NCI-H2171 (cell line): ENCODE data around the gene ZNF764.
A peak's percentile ranks its signal among the peaks of the same experiment; 100 is the strongest.
"Not testable (repeated sequence)": the region's sequence is repeated elsewhere in the genome, so short reads cannot be mapped to it uniquely, and the experiment has no call there.

Experiments
- DNase-seq: peaks from one replicate; lab custom pipeline; 2025; lab: John Stamatoyannopoulos, UW

Gene ZNF764

DNA sequence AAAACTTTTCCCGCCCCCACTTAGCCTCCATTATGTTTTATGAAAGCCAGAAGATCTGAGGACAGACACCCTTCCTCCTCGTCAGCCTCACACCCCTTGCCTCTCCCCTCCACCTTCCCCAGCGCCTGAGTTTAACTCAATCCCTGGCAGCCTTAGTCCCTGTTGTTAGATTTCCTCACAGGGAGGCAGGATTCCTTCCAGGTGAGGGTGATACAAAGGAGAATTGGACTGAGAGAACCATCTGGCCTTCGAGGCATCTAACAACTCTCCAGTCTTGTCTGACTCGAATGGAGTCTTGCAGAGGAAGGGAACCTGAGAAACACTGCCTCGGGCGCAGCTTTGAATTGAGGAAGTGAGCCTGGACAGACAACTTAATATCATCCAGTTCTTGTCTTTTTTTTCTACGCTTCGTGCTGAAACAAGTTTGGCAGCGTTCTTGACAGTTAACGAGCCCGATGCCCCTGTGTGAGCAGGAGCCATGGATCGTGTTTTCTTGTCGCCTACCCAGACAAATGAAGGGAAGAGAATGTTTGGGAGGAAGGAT is 30.5 kb downstream of the ZNF764 start:
- no peak for DNase-seq

DNA sequence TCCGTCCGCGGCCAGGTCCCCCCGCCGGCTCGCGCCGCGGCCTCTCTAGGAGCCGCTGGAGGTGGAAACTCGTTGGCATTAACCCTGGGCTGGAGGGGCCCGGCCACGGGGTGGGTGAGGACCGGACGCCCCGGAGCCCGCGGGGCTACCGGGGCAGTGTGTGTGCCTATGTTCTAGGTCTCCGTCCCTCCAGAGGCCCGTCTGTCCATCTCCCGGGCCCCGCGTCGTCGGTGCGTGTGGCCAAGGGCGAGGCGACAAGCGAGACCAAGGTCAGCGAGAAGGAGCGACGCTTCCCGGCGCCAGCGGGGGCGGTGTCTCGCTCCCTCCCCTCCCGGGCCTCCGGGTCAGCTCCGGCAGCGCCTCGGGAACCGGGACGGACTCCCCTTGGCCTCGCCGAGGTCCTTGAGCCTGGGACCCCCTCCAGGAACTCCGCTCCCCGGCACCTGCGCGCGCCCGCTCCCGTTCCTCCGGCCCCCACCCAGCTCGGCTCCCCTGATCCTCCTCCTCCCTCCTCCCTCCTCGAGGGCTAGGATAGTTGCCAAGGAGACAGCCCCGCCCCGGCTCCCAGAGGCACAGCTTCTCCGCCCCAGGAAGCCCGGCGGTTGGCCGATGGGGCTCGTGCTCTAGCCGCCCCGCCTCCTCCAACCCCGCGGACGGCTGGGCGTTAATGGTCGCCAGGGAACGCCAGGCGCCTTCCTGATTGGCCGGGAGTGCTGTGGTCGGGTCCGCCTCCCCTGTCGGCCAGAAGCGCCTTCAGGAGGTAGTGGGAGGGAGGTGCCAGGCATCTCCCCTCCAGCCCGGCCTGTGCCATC is 31.1 kb downstream of the ZNF764 start:
- DNase-seq, result peak; percentile 98

DNA sequence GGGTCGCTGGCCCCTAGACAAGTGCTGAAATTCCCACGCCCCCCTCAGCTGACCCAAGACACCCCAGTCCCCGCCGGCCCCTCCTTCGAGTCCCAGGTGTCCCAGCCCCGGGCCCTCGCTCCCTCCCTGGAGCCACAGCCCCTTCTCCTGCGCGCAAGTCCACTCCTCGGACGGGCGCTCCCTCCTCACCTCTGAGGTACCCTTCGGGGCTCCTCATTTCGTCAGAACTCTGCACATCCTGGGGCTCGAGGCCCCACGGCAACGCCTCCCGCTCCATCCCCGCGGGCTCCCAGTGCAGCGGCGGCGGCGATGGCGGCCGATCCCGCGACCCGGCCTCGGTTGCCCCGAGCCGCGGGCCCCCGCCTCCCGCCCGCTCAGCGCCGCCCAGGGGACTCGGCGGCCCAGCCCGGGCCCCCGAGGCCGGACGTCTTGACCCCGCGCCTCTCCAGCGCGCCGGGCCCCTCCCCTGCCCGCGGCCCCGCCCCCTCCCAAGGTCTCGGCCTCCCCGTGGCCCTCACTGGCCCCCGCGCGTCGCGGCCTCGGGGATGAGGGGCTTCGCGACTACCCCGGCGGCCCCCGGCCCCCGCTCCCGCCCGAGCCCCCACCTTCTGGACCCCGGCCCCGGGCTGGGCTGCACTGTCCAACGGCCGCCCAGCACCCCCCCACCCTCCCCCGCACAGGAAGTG is 31.9 kb downstream of the ZNF764 start, which contains the start of gene ZNF768:
ZNF768 (minus strand) TSS at position 430 of the 686 bp plus-strand sequence; CDS start at position 277, 153 bp downstream.
- no peak for DNase-seq

DNA sequence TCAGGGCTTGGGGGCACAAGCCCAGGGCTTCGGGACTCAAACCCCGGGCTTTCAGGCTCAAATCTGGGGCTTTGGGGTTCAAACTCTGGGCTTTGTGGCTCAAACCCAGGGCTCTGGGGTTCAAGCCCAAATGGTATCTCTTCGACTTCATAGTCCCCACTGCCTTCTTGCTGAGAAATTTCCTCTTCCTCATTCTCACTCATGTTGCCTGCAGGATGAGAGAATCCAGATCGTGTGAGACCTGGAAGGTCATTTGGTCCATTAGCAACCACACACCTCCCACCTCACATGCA is 32.4 kb downstream of the ZNF764 start:
- no peak for DNase-seq

DNA sequence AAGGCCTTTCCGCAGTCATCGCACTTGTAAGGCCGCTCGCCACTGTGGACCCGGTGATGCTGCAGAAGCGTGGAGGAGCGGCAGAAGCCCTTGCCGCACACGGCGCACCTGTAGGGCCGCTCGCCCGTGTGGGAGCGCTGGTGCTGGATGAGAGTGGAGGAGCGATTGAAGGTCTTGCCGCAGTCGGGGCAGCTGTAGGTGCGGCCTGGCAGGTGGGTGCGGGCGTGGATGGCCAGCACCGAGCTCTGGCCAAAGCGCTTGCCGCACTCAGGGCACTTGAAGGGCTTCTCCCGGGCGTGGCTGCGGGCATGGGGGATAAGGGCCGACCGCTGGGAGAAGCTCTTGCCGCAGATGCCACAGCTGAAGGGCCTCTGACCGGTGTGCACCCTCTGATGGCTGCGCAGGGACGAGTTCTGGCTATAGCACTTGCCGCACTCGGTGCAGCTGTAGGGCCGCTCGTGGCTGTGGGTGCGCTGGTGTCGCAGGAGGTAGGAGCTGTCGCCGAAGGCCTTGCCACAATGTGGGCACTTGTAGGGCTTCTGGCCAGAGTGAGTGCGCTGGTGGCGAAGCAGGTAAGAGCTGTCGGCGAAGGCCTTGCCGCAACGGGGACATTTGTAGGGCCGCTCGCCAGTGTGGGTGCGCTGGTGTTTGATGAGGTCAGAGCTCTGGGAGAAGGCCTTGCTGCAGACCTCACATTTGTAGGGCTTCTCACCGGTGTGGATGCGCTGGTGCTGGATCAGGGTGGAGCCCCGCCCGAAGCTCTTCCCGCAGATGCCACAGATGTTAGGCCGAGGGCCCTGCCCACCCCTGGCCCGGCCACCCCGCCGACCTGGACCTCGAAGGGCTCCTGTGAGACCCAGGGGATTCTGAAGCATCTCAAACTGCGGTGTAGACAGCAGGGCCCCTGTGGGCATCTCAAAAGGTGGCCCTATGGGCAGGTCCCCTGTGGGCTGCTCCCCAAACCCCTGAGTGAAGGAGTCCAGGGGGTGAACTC is 33.3 kb downstream of the ZNF764 start:
- no peak for DNase-seq

DNA sequence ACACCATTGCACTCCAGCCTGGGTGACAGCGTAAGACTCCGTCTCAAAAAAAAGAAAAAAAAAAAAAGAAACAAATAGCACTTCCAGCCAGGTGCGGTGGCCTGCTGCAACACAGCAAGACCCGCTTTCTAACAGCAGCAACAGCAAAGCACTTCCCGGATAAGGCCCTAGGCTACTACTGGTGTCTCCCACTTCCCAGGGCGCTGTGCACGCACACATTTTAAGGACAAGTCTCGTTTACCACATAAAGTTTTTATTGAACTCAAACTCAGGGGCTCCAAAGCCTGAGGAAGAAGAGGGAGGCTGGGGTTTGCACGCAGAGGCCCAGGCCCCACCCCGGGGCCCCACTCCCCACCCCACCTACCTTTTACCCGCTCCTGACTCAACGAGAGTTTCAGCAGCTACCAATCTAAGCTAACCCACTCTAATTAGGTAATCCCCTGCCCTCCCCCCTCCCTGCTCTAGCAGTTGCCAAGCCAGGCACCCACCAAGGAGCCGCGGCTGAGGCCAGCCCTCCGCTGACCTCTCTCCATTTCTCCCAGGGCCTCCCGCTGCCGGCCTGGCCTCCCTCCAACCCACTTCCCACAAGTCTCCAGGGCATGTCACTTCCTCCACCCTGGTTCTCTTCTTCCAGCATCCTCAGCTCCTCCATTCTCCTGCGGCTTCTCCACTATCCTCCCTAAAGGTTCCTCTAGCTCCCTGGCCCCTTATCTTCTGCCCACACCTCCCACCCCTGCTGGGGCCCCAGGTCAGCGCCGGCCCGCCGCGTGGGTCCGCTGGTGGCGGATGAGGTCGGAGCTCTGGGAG is 34.2 kb downstream of the ZNF764 start:
- DNase-seq, result no peak

DNA sequence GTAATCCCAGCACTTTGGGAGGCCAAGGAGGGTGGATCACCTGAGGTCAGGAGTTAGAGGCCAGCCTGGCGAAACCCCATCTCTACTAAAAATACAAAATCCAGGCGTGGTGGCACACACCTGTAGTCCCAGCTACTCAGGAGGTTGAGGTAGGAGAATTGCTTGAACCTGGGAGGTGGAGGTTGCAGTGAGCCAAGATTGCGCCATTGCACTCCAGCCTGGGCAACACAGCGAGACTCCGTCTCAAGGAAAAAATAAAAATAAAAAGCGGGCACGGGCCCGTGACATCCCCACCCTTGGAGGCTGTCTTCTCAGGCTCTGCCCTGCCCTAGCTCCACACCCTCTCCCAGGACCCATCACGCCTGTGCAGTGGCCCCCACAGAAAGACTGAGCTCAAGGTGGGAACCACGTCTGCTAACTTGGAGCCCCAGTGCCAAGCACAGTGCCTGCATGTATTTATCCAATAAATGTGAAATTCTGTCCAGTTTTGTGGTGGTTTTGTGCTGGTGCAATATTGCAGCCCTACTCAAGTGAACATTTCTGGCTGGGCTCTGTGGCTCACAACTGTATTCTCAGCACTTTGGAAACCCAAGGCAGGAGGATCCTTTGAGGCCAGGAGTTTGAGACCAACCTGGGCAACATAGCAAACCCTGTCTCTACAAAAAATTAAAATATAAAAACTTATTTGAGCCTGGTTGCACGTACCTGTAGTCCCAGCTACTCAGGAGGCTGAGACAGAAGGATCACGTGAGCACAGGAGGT is 35.3 kb downstream of the ZNF764 start:
- DNase-seq, result not testable (repeated sequence)

DNA sequence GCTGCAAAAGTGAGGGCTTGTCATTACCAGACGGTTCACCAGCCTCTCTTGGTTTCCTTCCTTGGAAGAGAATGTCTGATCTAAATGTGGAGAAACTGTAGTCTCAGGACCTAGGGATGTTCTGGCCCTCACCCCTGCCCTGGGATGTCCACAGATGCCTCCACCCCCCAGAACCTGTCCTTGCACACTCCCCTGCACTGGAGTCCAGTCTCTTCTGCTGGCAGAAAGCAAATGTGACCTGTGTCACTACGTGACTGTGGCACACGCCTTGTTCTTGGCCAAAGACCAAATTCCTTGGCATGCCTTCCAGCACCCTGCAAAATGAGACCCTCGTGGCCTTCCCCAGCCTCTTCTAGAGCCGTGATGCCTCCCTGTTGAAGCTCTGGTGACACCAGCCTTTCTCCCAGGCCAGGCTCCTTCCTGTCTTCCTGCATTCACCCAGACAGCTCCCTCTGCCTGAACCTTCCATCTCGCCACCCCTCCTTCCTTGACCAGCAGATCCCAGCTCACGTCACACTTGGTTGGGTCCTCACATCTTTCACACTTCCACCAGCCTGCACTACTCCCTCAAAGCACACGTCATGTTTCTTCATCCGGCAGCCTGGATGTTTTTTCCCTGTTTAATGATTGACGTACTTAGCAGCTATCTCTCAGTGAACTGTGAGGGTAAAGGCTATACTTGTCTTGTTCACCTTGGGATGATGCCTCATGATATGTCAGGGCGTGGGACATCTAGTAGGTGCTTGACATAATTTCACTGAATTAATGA is 36.1 kb downstream of the ZNF764 start:
- DNase-seq, result no peak

DNA sequence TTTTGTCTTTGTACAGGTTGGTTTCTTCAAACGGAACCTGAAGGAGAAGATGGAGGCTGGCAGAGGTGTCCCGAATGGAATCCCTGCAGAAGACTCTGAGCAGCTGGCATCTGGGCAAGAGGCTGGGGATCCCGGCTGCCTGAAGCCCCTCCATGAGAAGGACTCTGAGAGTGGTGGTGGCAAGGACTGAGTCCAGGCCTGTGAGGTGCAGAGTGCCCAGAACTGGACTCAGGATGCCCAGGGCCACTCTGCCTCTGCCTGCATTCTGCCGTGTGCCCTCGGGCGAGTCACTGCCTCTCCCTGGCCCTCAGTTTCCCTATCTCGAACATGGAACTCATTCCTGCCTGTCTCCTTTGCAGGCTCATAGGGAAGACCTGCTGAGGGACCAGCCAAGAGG is 36.7 kb downstream of the ZNF764 start:
- DNase-seq, result no peak

DNA sequence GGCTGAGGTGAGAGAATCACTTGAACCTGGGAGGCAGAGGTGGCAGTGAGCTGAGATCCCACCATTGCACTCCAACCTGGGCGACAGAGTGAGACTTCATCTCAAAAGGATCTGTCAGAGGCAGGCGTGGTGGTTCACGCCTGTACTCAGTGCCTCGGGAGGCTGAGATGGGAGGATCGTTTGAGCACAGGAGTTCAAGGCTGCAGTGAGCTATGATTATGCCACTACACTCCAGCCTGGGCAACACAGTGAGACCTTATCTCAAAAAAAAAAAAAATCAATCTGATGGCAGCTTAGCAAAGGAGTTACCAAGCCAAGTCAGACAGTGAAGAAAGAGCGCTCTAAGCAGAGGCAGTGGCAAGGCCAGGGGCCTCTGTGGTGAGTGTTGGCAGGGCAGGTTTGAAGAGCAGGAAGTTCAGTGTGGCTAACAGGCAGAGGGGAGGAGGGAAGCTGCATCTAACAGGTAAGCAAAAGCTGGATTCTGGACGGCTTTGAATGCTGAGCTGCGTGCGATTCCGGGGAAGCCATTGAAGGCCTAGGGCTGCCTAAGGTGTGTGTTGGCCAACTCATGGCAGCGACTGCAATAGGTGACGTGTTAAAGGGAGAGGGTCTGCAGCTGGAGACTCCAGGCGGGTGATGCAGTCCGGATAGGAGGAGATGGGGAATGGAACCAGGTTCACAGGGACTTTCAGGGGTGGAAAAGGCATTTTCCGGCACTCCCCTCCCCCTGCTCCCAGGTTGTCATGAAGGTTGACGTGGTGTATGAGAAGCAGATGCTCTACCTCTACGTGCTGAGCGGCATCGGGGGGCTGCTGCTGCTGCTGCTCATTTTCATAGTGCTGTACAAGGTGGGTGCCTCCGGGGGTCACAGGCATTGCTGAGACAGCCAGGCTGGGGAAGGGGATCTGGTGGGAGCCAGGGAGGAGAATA is 38.8 kb downstream of the ZNF764 start:
- DNase-seq, result no peak

DNA sequence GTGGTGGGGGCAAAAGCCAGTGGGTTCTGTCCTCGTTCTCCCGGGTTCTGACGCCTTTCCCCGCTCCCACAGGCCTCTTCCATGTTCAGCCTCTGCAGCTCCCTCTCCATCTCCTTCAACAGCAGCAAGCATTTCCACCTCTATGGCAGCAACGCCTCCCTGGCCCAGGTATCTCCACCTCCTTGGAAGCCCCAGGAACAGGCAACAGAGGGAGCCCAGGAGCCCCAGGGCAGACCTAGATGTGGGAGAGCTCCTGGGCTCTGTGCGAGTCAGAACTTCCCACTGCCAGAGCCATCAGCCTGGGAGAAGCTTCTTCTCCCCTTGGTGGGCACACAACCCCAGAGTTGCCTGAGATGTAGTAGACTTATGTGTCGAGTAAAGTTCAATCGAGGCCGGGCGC is 39.6 kb downstream of the ZNF764 start:
- no peak for DNase-seq

DNA sequence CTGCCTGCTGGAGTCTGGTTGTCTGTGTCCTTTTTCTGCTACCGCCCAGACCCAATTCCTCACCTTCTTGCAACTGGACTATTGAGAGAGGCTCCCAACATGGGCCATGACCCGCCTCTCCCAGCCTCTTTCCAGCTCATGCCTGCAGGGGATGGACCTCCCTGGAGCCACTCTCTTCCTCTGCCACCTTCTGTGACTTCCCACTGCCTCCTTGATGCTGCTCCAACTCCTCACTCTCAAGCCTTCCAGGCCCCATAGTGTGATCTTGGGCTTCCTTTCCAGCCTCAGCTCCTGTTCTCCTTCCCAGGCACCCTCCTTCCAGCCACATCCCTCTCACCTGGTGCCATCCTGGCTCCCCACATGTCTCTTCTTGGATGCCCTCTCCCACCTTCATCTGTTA is 42.9 kb downstream of the ZNF764 start:
- no peak for DNase-seq

DNA sequence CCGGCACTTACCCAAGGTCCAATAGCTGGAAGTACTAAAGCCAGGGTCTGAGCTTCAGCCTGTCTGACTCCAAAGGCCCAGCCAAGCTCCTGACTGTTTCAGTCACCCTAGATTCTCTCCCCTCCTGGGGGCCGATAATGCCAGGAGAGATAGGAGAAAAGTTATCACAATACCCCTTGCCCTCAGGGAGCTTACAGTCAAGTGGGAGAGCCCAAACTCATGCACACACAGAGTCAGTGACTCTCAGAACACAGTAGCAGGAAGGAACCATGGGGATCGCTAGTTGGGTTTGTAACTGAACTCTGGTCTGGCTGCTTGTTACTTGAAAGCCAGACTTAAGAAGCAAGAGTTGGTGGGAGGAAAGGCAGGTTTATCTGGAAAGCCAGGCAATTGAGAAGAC is 46.7 kb downstream of the ZNF764 start:
- no peak for DNase-seq

DNA sequence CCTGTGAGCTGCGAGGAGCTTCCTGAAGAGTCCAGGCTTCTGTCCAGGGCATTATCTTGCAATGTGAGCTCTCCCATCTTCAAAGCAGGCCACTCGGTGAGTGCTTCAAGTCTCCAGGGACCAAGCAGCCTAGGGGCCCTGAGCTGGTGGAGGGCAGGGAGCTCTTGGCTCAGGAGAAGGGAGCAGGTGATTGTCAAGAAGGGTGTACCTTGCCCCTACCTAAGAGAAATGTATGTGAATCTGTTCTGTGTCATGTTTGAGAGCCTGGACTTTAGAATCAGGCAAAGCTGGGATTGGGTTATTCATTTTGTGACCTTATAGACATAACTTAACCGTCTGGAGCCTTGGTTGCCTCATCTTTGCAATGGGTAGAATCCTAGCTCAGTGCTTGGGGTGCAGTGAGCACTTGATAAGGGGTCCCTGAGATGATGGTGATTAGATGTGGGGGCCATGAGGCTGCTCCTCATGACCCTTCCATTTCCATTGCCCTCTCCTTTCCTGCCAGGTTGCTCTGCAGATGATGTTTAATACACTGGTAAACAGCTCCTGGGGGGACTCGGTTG is 47.7 kb downstream of the ZNF764 start:
- no peak for DNase-seq

DNA sequence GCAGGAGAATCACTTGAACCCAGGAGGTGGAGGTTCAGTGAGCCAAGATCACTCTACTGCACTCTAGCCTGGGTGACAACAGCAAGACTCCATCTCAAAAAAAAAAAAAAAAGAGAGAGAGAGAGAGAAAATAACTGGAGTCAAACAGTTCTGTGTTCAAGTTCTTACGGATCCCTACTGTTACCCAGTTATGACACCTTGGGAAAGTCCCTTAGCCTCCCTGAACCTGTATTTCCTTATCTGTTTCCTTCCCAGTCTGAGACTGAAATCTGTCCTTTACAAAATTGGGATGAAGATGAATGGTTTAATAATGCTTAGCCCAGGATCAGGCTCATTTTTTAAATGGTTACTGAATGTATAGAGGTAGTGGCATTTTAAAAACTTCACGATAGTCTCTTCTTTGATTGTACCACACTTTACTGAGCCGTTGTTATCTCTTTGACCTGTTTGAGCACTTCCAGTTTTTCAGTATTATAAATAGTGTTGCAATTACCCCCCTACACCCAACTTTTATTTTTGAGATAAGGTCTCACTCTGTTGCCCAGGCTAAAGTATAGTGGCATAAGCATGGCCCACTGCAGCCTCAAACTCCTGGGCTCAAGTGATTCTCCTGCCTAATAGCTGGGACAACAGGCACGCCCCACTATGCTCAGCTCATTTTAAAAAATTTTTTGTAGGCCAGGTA is 49.0 kb downstream of the ZNF764 start:
- no peak for DNase-seq
